ENCODE data around the gene CYB5B.

GRCh38 chr16:69395859-69396186, 28.6 kb upstream of the CYB5B start:
- TF ChIP-seq POLR2A (IDR thresholded peaks at IDR 0.05; ENCODE audit: low read length) = no peak
- no peak for TF ChIP-seq GATA1 (IDR thresholded peaks at IDR 0.05; ENCODE audit: low read depth, low read length)
